Glutamatergic neuron (in vitro differentiated cells): ENCODE results near the gene AZU1. TPM values are rescaled to one million over a fixed set of nuclear protein-coding genes. Genes with fewer than 3 reads are reported as not detected.
"Not testable (repeated sequence)": the region's sequence is repeated elsewhere in the genome, so short reads cannot be mapped to it uniquely, and the experiment has no call there.

ENCODE experiments used
- DNase-seq: peaks from one replicate; pipeline ENCODE4 v3.0.0; 2022
- H3K27ac Mint-ChIP-seq: one replicate; pipeline ENCODE4 v1.8.0; 2020; ENCODE audit warnings: mild to moderate bottlenecking, mixed read lengths, inconsistent platforms; ENCODE audit not compliant: unreplicated experiment
- H3K27me3 Mint-ChIP-seq: one replicate; pipeline ENCODE4 v1.8.0; 2020; ENCODE audit warnings: mild to moderate bottlenecking, moderate library complexity, mixed read lengths, inconsistent platforms; ENCODE audit not compliant: unreplicated experiment
- H3K36me3 Mint-ChIP-seq: one replicate; pipeline ENCODE4 v1.8.0; 2020; ENCODE audit warnings: mild to moderate bottlenecking, mixed read lengths, inconsistent platforms; ENCODE audit not compliant: unreplicated experiment
- H3K4me1 Mint-ChIP-seq: one replicate; pipeline ENCODE4 v1.8.0; 2020; ENCODE audit warnings: mild to moderate bottlenecking, low read depth, mixed read lengths, inconsistent platforms; ENCODE audit not compliant: unreplicated experiment
- H3K4me3 Mint-ChIP-seq: one replicate; pipeline ENCODE4 v1.8.0; 2020; ENCODE audit warnings: mild to moderate bottlenecking, mixed read lengths, inconsistent platforms; ENCODE audit not compliant: unreplicated experiment
- H3K9me3 Mint-ChIP-seq: one replicate; pipeline ENCODE4 v1.8.0; 2020; ENCODE audit warnings: mild to moderate bottlenecking, moderate library complexity, mixed read lengths, inconsistent platforms; ENCODE audit not compliant: unreplicated experiment
- CTCF ChIP-seq: fragments of 200-600 bp; sonication (generic); IDR thresholded peaks from one replicate; pipeline ENCODE4 v1.5.0; 2021; ENCODE audit not compliant: partially characterized antibody, unreplicated experiment
- total RNA-seq: library from RNA; stranded (reverse); fragmentation: NEBNext Ultra II Directional; extraction: Animal tissue kit (Norgen Biotek cat#: 25700); gene quantifications from one replicate; pipeline ENCODE4 v1.2.1, GENCODE V29; 2021; ENCODE audit not compliant: unreplicated experiment

Gene AZU1
- total RNA-seq, 1 donor from 2014 or later, result 2.2 TPM

DNA sequence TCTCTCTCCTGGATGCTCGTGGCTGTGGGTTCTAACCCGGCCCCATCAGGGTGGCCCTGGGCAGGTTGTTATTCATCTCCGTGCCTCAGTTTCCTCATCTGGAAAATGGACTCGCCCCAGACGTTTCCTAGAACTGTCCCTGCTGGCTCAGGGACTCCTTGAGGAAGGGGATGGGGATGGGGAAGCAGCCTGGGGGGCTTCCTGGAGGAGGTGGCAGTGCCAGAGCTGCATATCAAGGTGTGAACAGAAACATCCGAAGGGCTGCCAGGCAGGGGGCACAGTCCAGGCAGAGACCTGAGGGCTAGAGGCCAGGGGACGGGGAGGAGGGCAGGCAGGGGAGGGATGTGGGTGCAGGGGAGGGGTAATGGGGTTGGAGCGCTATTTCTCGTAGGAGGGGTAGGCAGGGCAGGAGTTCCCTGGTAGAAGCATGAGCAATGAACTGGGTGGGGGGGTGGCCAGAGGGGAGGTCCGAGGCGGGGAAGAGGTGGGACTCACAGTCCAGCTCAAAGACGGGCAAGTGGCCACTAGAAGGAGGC is 20.8 kb downstream of the AZU1 start:
- no peak for DNase-seq
- no peak for TF ChIP-seq CTCF
- no peak overlapping the region for H3K4me3 Mint-ChIP-seq
- H3K4me1 Mint-ChIP-seq, result no peaks in the 10 kb centered on the region
- H3K27ac Mint-ChIP-seq, result no peak overlapping the region
- H3K36me3 Mint-ChIP-seq, result no peaks in the 10 kb centered on the region
- H3K27me3 Mint-ChIP-seq, result peaks cover 7% of the 10 kb centered on the region
- peaks cover 2% of the 10 kb centered on the region for H3K9me3 Mint-ChIP-seq

- not testable (repeated sequence) for H3K4me1 Mint-ChIP-seq
These were observed 21.6 kb downstream of the AZU1 start for GRCh38 chr19:849195-849594.

GRCh38 chr19:850221-850978 is 22.8 kb downstream of the AZU1 start:
- Mint-ChIP-seq H3K4me3 (no peak overlapping the region), H3K27me3 (peaks cover 4% of the 10 kb centered on the region), H3K9me3 (peaks cover 2% of the 10 kb centered on the region), H3K4me1 (no peaks in the 10 kb centered on the region), H3K36me3 (no peaks in the 10 kb centered on the region), H3K27ac (no peak overlapping the region)
- peak; percentile 69 for DNase-seq
- no peak for TF ChIP-seq CTCF

More at GRCh38 chr19:849195-849594, 21.6 kb downstream of the AZU1 start:
- DNase-seq, H3K4me3 Mint-ChIP-seq, H3K27ac Mint-ChIP-seq, H3K9me3 Mint-ChIP-seq, H3K27me3 Mint-ChIP-seq, H3K36me3 Mint-ChIP-seq: not testable (repeated sequence)

DNA sequence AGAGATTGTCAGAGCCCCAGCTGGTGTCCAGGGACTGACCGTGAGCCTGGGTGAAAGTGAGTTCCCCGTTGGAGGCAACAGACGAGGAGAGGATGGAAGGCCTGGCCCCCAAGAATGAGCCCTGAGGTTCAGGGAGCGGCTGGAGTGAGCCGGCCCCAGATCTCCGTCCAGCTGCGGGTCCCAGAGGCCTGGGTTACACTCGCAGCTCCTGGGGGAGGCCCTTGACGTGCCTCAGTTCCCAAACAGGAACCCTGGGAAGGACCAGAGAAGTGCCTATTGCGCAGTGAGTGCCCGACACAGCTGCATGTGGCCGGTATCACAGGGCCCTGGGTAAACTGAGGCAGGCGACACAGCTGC is 23.3 kb downstream of the AZU1 start:
- H3K27ac Mint-ChIP-seq, result no peak overlapping the region

GRCh38 chr19:852136-853013 is 24.7 kb downstream of the AZU1 start, which contains the start of gene ELANE:
Gene ELANE (plus strand): TSS chr19:852303. CDS start chr19:852329, 26 bp downstream.
- H3K27me3 Mint-ChIP-seq, result no peaks in the 10 kb centered on the region
- no peak for TF ChIP-seq CTCF
- no peak within 1 kb of the TSS for H3K4me3 Mint-ChIP-seq
- H3K36me3 Mint-ChIP-seq, result no peaks in the 10 kb centered on the region
- no peak within 1 kb of the TSS for H3K27ac Mint-ChIP-seq
- no peak for DNase-seq
- H3K4me1 Mint-ChIP-seq, result no peaks in the 10 kb centered on the region
- peaks cover 2% of the 10 kb centered on the region for H3K9me3 Mint-ChIP-seq

More for the DNA sequence above, 23.3 kb downstream of the AZU1 start:
- no peaks in the 10 kb centered on the region for H3K4me1 Mint-ChIP-seq
- H3K9me3 Mint-ChIP-seq, result peaks cover 2% of the 10 kb centered on the region
- TF ChIP-seq CTCF, result no peak
- H3K4me3 Mint-ChIP-seq, result no peak overlapping the region
- no peaks in the 10 kb centered on the region for H3K27me3 Mint-ChIP-seq
- no peaks in the 10 kb centered on the region for H3K36me3 Mint-ChIP-seq
- no peak for DNase-seq
